MCF 10A (cell line): ENCODE results near the gene AUTS2. TPM values are rescaled to one million over a fixed set of nuclear protein-coding genes. Genes with fewer than 3 reads are reported as not detected.

ENCODE experiments used
- BruUV-seq: library from RNA; stranded (reverse); fragments of 400-500 nt; replicated peaks from 2 replicates; lab custom pipeline; 2021; lab: Mats Ljungman, UMichigan
- CTCF ChIA-PET: fragments of 300-600 bp; sonication (Branson Sonifier 250); formaldehyde crosslinking; extraction: SDS; loops from one replicate; lab custom pipeline; 2021; ENCODE audit warnings: antibody characterized with exemption, inconsistent platforms; lab: Yijun Ruan, JAX
- POLR2A ChIA-PET: fragments of 300-600, 350-650 bp; sonication (Branson Sonifier 250); formaldehyde crosslinking; extraction: SDS; loops from one replicate; lab custom pipeline; 2020; ENCODE audit warnings: antibody characterized with exemption, inconsistent platforms; lab: Yijun Ruan, JAX
- DNase-seq: peaks from one replicate; pipeline ENCODE4 v3.0.0-alpha.2; 2018; ENCODE audit not compliant: unreplicated experiment
- H3K27ac Mint-ChIP-seq: one replicate; pipeline ENCODE4 v1.8.0; 2022; ENCODE audit warnings: mild to moderate bottlenecking, low read depth, mixed read lengths; ENCODE audit not compliant: unreplicated experiment
- H3K27me3 Mint-ChIP-seq: one replicate; pipeline ENCODE4 v1.8.0; 2022; ENCODE audit warnings: mixed read lengths; ENCODE audit not compliant: insufficient read depth, unreplicated experiment
- H3K36me3 Mint-ChIP-seq: one replicate; pipeline ENCODE4 v1.8.0; 2022; ENCODE audit warnings: mild to moderate bottlenecking, moderate library complexity, mixed read lengths; ENCODE audit not compliant: insufficient read depth, unreplicated experiment
- H3K4me1 Mint-ChIP-seq: one replicate; pipeline ENCODE4 v1.8.0; 2022; ENCODE audit warnings: mixed read lengths; ENCODE audit not compliant: insufficient read depth, unreplicated experiment
- H3K4me3 Mint-ChIP-seq: one replicate; pipeline ENCODE4 v1.8.0; 2022; ENCODE audit warnings: mild to moderate bottlenecking, moderate library complexity, mixed read lengths; ENCODE audit not compliant: unreplicated experiment
- H3K9me3 Mint-ChIP-seq: one replicate; pipeline ENCODE4 v1.8.0; 2022; ENCODE audit warnings: mixed read lengths; ENCODE audit not compliant: unreplicated experiment
- CTCF ChIP-seq: fragments of 200-600 bp; IDR thresholded peaks from one replicate; pipeline ENCODE4 v1.8.0; 2022; ENCODE audit warnings: antibody characterized with exemption, mild to moderate bottlenecking; ENCODE audit not compliant: unreplicated experiment
- intact Hi-C: fragments of 100-400 bp; cut with micrococcal nuclease; formaldehyde crosslinking; loops from 2 replicates; pipeline ENCODE4 v1.14.1; 2022
- total RNA-seq: library from RNA; stranded (reverse); gene quantifications from 2 replicates; pipeline ENCODE4 v1.2.3, GENCODE V29; 2022

The AUTS2 gene
- total RNA-seq, 1 experiment from 2014 or later, result 1.3 TPM

GRCh38 chr7:69799990-69800389 lies 201.7 kb downstream of the AUTS2 start:
- no peak for DNase-seq
- Mint-ChIP-seq H3K4me1 (no peaks in the 10 kb centered on the region), H3K36me3 (no peaks in the 10 kb centered on the region), H3K9me3 (peaks cover 35% of the 10 kb centered on the region), H3K4me3 (no peak overlapping the region), H3K27me3 (no peaks in the 10 kb centered on the region), H3K27ac (no peak overlapping the region)
- TF ChIP-seq CTCF, result no peak
- ChIA-PET CTCF (interaction anchor here (0.5 kb wide), 1 partner anchor 266 kb away, joined by 4 read pairs; no protein-coding TSS in a partner anchor), POLR2A (no interaction called here)
- no TSS peak for BruUV-seq
- intact Hi-C loops, result no loop called here

- intact Hi-C loops, result no loop called here
- H3K4me1 Mint-ChIP-seq, result no peaks in the 10 kb centered on the region
- TF ChIP-seq CTCF, result no peak
- H3K4me3 Mint-ChIP-seq, result no peak overlapping the region
- peaks cover 35% of the 10 kb centered on the region for H3K9me3 Mint-ChIP-seq
- ChIA-PET POLR2A (no interaction called here), CTCF (interaction anchor here (0.5 to 0.7 kb wide), 2 partner anchors 15 to 267 kb away, joined by 3 to 4 read pairs; no protein-coding TSS in a partner anchor)
- H3K27ac Mint-ChIP-seq, result no peak overlapping the region
- no peak for DNase-seq
- no TSS peak for BruUV-seq
- H3K36me3 Mint-ChIP-seq, result no peaks in the 10 kb centered on the region
- H3K27me3 Mint-ChIP-seq, result no peaks in the 10 kb centered on the region
These were observed 202.2 kb downstream of the AUTS2 start for GRCh38 chr7:69800495-69800894.

- ChIA-PET POLR2A (no interaction called here), CTCF (no interaction called here)
- no peak for DNase-seq
- Mint-ChIP-seq H3K36me3 (no peaks in the 10 kb centered on the region), H3K27ac (no peak overlapping the region), H3K9me3 (peaks cover 35% of the 10 kb centered on the region), H3K4me3 (no peak overlapping the region), H3K4me1 (no peaks in the 10 kb centered on the region), H3K27me3 (no peaks in the 10 kb centered on the region)
- TF ChIP-seq CTCF, result no peak
- BruUV-seq, result no TSS peak
- intact Hi-C loops, result no loop called here
These were observed 203.7 kb downstream of the AUTS2 start for GRCh38 chr7:69801729-69802682.

GRCh38 chr7:69803699-69804516 lies 205.6 kb downstream of the AUTS2 start:
- H3K27ac Mint-ChIP-seq, result no peak overlapping the region
- peaks cover 35% of the 10 kb centered on the region for H3K9me3 Mint-ChIP-seq
- POLR2A ChIA-PET, result no interaction called here
- intact Hi-C loops, result no loop called here
- no peak for DNase-seq
- H3K36me3 Mint-ChIP-seq, result no peaks in the 10 kb centered on the region
- H3K4me3 Mint-ChIP-seq, result no peak overlapping the region
- H3K4me1 Mint-ChIP-seq, result no peaks in the 10 kb centered on the region
- no peaks in the 10 kb centered on the region for H3K27me3 Mint-ChIP-seq
- TF ChIP-seq CTCF, result no peak
- CTCF ChIA-PET, result no interaction called here
- no TSS peak for BruUV-seq
